NB4 (cell line): ENCODE measurements around the gene GAB2.

Source experiments
- DNase-seq: peaks from one replicate; pipeline ENCODE4 v3.0.0; 2010; ENCODE audit warnings: low read depth
- H3K4me3 ChIP-seq: one replicate; pipeline ENCODE4 v1.5.1; 2011; ENCODE audit warnings: mild to moderate bottlenecking, low read depth, low read length, moderate library complexity
- MYC ChIP-seq: IDR thresholded peaks from 2 replicates; pipeline ENCODE4 v1.6.1; 2011; ENCODE audit warnings: low read depth, low read length
- POLR2A ChIP-seq: IDR thresholded peaks from 2 replicates; pipeline ENCODE4 v1.6.1; 2011; ENCODE audit warnings: mild to moderate bottlenecking; ENCODE audit not compliant: insufficient read length; ENCODE audit errors: extremely low read depth
- TF ChIP-seq, protein P1 (sequence below): IDR thresholded peaks from 2 replicates; pipeline ENCODE4 v1.6.1; 2011; ENCODE audit warnings: low read depth, low read length
- TF ChIP-seq, protein P2 (sequence below): IDR thresholded peaks from one replicate; pipeline ENCODE4 v1.5.1; 2012; ENCODE audit warnings: low read depth, low read length

The GAB2 gene

DNA sequence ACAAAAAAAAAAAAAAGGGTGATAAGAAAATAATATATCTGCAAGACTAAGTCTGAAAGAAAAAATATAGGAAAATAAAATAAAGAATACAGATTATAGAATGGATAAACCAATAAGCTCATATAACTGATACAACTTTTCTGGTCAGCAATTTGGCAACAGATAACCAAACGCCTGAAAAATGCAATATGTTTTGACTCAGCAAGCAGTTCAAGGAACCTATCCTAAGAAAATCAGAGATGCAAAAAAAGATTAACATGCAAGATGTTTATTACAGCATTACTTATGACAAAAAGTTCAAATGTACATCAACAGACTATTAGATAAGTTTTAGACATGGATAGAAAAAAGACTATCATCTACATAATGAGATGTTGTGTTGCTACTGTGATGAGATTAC is 27.1 kb upstream of the GAB2 start:
- TF ChIP-seq POLR2A (no peak), MYC (no peak)
- TF ChIP-seq, protein P1, sequence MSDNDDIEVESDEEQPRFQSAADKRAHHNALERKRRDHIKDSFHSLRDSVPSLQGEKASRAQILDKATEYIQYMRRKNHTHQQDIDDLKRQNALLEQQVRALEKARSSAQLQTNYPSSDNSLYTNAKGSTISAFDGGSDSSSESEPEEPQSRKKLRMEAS = no peak
- TF ChIP-seq, protein P2, sequence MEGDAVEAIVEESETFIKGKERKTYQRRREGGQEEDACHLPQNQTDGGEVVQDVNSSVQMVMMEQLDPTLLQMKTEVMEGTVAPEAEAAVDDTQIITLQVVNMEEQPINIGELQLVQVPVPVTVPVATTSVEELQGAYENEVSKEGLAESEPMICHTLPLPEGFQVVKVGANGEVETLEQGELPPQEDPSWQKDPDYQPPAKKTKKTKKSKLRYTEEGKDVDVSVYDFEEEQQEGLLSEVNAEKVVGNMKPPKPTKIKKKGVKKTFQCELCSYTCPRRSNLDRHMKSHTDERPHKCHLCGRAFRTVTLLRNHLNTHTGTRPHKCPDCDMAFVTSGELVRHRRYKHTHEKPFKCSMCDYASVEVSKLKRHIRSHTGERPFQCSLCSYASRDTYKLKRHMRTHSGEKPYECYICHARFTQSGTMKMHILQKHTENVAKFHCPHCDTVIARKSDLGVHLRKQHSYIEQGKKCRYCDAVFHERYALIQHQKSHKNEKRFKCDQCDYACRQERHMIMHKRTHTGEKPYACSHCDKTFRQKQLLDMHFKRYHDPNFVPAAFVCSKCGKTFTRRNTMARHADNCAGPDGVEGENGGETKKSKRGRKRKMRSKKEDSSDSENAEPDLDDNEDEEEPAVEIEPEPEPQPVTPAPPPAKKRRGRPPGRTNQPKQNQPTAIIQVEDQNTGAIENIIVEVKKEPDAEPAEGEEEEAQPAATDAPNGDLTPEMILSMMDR = no peak
- DNase-seq = no peak
- H3K4me3 ChIP-seq = no peak overlapping the region

DNA sequence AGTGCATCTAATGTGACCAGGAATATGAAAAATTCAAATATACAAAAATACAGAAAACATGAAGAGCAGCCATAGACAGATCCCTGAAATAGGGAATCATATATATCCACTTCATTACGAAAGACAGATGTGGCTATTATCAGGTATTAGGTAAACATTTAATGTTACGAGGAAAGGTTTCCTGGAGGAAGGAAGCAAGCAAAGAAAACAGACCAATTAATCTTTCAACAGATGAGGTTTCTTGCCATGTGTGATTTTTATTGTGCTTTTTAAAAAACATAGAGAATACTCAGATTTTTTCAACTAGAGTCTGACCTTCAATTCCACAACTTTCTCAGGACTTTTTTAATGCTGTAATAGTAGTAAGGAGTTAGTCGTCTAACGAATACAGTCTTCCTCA is 24.3 kb upstream of the GAB2 start:
- TF ChIP-seq POLR2A (no peak), MYC (no peak)
- TF ChIP-seq, protein P1 = no peak
- TF ChIP-seq, protein P2 = no peak
- H3K4me3 ChIP-seq = no peak overlapping the region
- no peak for DNase-seq

DNA sequence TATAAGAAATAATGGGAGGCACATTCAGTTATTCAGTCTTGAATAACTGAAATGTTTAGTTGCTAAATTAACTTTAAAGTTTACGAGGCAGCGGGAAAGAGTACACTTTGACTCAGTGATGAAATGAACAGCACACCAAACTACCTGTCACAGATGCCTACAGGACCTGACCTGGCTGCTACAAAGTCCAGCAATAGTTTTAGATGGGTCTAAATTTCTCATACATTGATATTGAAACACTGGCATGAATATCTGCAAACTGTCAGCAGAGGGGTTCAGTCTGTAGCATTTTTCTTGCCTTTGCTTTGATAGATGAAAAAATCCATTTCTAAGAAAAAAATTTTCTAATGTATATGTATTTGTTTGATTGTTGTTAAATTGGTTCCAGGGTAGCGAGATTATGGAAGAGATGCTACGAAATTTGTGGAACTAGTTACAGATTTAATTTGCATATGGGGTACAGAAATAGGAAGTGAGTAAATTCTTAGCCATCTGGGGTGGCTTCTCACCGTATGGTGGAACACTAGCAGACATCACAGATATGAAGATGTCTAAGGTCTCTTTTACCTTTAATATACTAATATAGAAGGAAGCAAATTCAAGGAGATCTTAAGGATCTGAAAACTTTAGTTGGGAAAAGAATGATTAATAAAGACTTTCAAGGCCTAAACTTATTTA is 20.8 kb upstream of the GAB2 start:
- DNase-seq = no peak
- TF ChIP-seq, protein P1 = no peak
- H3K4me3 ChIP-seq = no peak overlapping the region

DNA sequence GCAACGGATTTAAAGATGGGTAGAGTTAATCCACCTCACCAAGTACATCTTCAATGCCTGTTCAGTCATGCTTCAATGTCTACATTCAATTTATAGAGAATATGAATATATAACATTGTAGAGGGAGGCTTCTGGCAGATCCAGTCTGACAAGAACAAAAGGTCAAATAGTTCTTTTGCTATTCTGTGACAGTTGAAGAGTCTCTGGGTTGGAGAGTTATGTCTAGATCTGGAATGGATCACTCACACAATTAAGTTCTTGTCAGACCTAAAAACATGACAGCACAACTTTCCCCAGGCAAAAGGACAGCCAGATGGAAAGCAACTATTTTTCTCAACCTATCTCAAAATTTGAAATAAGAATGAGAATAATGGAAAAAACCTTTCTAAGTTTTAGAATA is 15.3 kb upstream of the GAB2 start:
- TF ChIP-seq MYC = no peak
- no peak for TF ChIP-seq POLR2A
- TF ChIP-seq, protein P1 = no peak
- TF ChIP-seq, protein P2 = no peak
- no peak overlapping the region for H3K4me3 ChIP-seq
- DNase-seq = no peak

DNA sequence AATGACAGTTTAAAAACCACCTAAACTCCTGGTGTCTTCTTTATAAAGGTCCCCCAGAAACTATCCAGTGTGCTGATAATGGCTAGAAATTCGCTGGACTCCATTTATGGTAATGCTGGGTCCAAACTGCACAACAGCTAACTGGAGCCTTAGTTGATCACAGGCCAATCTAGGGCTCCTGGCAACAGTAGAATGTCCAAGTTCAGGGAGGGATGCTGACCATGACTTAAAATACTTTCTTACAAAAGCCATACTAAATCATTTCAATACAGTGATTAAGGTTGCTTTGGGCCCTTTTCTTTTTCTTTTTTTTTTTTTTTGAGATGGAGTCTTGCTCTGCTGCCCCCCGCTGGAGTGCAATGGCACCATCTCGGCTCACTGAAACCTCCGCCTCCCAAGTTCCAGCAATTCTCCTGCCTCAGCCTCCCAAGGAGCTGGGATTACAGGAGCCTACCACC is 14.5 kb upstream of the GAB2 start:
- H3K4me3 ChIP-seq = no peak overlapping the region
- DNase-seq = peak; percentile 40
- TF ChIP-seq, protein P2 = peak; percentile 68
- no peak for TF ChIP-seq MYC

DNA sequence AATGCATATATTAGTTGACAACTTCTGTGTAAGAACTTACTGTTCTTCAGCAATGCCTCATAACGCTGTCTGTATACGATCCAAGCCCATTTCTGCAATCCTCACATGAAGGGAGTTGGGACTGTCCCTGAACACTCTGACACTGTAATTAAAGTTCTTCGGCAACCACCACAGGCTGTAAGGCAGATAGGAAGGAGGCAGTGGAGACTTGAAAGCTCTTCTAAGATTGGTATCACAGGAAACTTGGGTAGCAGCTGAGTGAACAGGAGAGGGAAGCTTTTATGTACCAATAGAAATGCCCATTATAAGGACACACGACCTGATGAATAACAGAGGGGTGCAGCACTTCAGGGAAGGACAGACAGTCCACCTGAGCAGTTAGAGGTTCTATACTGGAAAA is 12.0 kb upstream of the GAB2 start:
- no peak for TF ChIP-seq POLR2A
- TF ChIP-seq, protein P1 = no peak
- TF ChIP-seq MYC = no peak
- TF ChIP-seq, protein P2 = no peak
- no peak overlapping the region for H3K4me3 ChIP-seq
- no peak for DNase-seq
